Neuronal stem cell (in vitro differentiated cells): ENCODE data around the gene OR13C2.

Experiments
- DNase-seq: peaks from one replicate; pipeline ENCODE4 v3.0.0-alpha.2; 2013; ENCODE audit warnings: low spot score
- H2AFZ ChIP-seq: one replicate; pipeline ENCODE4 v1.6.1; 2013; ENCODE audit warnings: mild to moderate bottlenecking, low read length, inconsistent platforms
- H2AK5ac ChIP-seq: 2 replicates; pipeline ENCODE4 v1.6.1; 2013; ENCODE audit warnings: low read depth, mild to moderate bottlenecking, inconsistent platforms, low read length, moderate library complexity, mixed read lengths
- H2BK120ac ChIP-seq: 2 replicates; pipeline ENCODE4 v1.6.1; 2013; ENCODE audit warnings: low read depth, mild to moderate bottlenecking, inconsistent platforms, low read length, moderate library complexity, mixed read lengths
- H2BK12ac ChIP-seq: one replicate; pipeline ENCODE4 v1.6.1; 2013; ENCODE audit warnings: low read length, inconsistent platforms
- H2BK15ac ChIP-seq: 2 replicates; pipeline ENCODE4 v1.6.1; 2013; ENCODE audit warnings: mild to moderate bottlenecking, low read length, inconsistent platforms, mixed read lengths
- H2BK5ac ChIP-seq: one replicate; pipeline ENCODE4 v1.6.1; 2013; ENCODE audit warnings: inconsistent platforms, mild to moderate bottlenecking, low read length, moderate library complexity
- H3K14ac ChIP-seq: one replicate; pipeline ENCODE4 v1.6.1; 2013; ENCODE audit warnings: low read length, inconsistent platforms
- H3K18ac ChIP-seq: 2 replicates; pipeline ENCODE4 v1.6.1; 2013; ENCODE audit warnings: low read length, inconsistent platforms
- H3K23ac ChIP-seq: 2 replicates; pipeline ENCODE4 v1.6.1; 2013; ENCODE audit warnings: low read depth, mild to moderate bottlenecking, mixed read lengths, low read length, inconsistent platforms; ENCODE audit not compliant: poor library complexity
- H3K27ac ChIP-seq: replicated peaks from 3 replicates; pipeline ENCODE4 v1.5.1; 2013; ENCODE audit warnings: low read length, inconsistent platforms
- H3K27me3 ChIP-seq, 3 experiments: 2 replicates each; pipeline ENCODE4 v1.6.1; 2013; ENCODE audit warnings: low read length in 3 of 3, mild to moderate bottlenecking in 2 of 3, inconsistent platforms in 1 of 3, low read depth in 1 of 3, mixed read lengths in 1 of 3, moderate library complexity in 1 of 3; ENCODE audit not compliant: control insufficient read depth in 3 of 3, insufficient read depth in 3 of 3
- H3K36me3 ChIP-seq, 2 donors: replicated peaks in 1 of 2; 2 replicates each; pipeline ENCODE4 v1.6.1; 2013; ENCODE audit warnings: low read length in 2 of 2; ENCODE audit not compliant: control insufficient read depth in 2 of 2, insufficient read depth in 2 of 2
- H3K4ac ChIP-seq: 2 replicates; pipeline ENCODE4 v1.6.1; 2013; ENCODE audit warnings: inconsistent platforms, mild to moderate bottlenecking, low read length, moderate library complexity
- H3K4me1 ChIP-seq, 2 donors: 1 replicate in 1 of 2; 2 replicates in 1 of 2; pipeline ENCODE4 v1.6.1; 2013; ENCODE audit warnings: low read length in 2 of 2, low read depth in 1 of 2; ENCODE audit not compliant: control insufficient read depth in 2 of 2, insufficient read depth in 1 of 2
- H3K4me2 ChIP-seq: one replicate; pipeline ENCODE4 v1.6.1; 2013; ENCODE audit warnings: mild to moderate bottlenecking, low read length, inconsistent platforms; ENCODE audit not compliant: insufficient read depth, poor library complexity, severe bottlenecking
- H3K4me3 ChIP-seq, 2 donors: 2 replicates each; pipeline ENCODE4 v1.5.1; 2013; ENCODE audit warnings: low read length in 2 of 2, mild to moderate bottlenecking in 2 of 2, inconsistent platforms in 1 of 2, moderate library complexity in 1 of 2
- H3K79me1 ChIP-seq: one replicate; pipeline ENCODE4 v1.6.1; 2013; ENCODE audit warnings: low read depth, mild to moderate bottlenecking, inconsistent platforms, low read length, moderate library complexity
- H3K9ac ChIP-seq: one replicate; pipeline ENCODE4 v1.6.1; 2013; ENCODE audit warnings: mild to moderate bottlenecking, low read depth, low read length, inconsistent platforms; ENCODE audit not compliant: poor library complexity
- H3K9me3 ChIP-seq, 2 donors: replicated peaks in 1 of 2; 2 replicates each; pipeline versions ENCODE3 to v1.6.1; 2013; ENCODE audit warnings: low read length in 2 of 2, mild to moderate bottlenecking in 2 of 2, inconsistent platforms in 1 of 2, low read depth in 1 of 2, mixed read lengths in 1 of 2, moderate library complexity in 1 of 2; ENCODE audit not compliant: control insufficient read depth in 2 of 2, insufficient read depth in 1 of 2
- H4K8ac ChIP-seq: one replicate; pipeline ENCODE4 v1.6.1; 2013; ENCODE audit warnings: low read depth, mild to moderate bottlenecking, inconsistent platforms, low read length, moderate library complexity
- H4K91ac ChIP-seq: one replicate; pipeline ENCODE4 v1.6.1; 2013; ENCODE audit warnings: low read length, low read depth, mild to moderate bottlenecking, inconsistent platforms; ENCODE audit not compliant: poor library complexity
- WGBS, 2 donors: extraction: QIAGEN DNeasy Blood & Tissue Kit; methylation state at CpG; one replicate each; pipeline ENCODE4 v1.1.7; 2013; ENCODE audit warnings: missing lambda C conversion rate in 2 of 2, mixed read lengths in 1 of 2; ENCODE audit not compliant: insufficient read length in 2 of 2, insufficient replicate concordance in 1 of 2; ENCODE audit errors: extremely low coverage in 2 of 2; 5-methylcytosine and 5-hydroxymethylcytosine counted together

Gene OR13C2

GRCh38 chr9:104618104-104618503 is 12.7 kb upstream of the OR13C2 start, which contains the start of gene OR13C9:
Gene OR13C9 (minus strand): TSS chr9:104618204. CDS start chr9:104618204, 0 bp downstream.
- H2BK15ac ChIP-seq, result no peak within 1 kb of the TSS
- no peak within 1 kb of the TSS for H3K4me3 ChIP-seq
- no peaks in the 10 kb centered on the region for H3K9me3 ChIP-seq
- H3K9ac ChIP-seq, result no peak within 1 kb of the TSS
- H3K18ac ChIP-seq, result no peak within 1 kb of the TSS
- no peak within 1 kb of the TSS for H2AFZ ChIP-seq
- H4K91ac ChIP-seq, result no peak within 1 kb of the TSS
- H3K79me1 ChIP-seq, result no peaks in the 10 kb centered on the region
- H2BK5ac ChIP-seq, result no peak within 1 kb of the TSS
- no peak within 1 kb of the TSS for H3K27ac ChIP-seq
- H2AK5ac ChIP-seq, result no peak within 1 kb of the TSS
- no peak within 1 kb of the TSS for H3K4me2 ChIP-seq
- no peak within 1 kb of the TSS for H3K4ac ChIP-seq
- DNase-seq, result no peak
- no peak within 1 kb of the TSS for H2BK120ac ChIP-seq
- no peak within 1 kb of the TSS for H2BK12ac ChIP-seq
- no peaks in the 10 kb centered on the region for H3K36me3 ChIP-seq
- no peak within 1 kb of the TSS for H4K8ac ChIP-seq
- H3K14ac ChIP-seq, result no peak within 1 kb of the TSS
- WGBS, 2 donors, result 100% methylated on average over 1 of the region's 2 CpGs; no CpG with 5 or more reads in 1 of the 2 donors
- H3K23ac ChIP-seq, result no peak within 1 kb of the TSS
- H3K4me1 ChIP-seq, result no peaks in the 10 kb centered on the region
- H3K27me3 ChIP-seq, result no peaks in the 10 kb centered on the region

- no peak overlapping the region for H2BK120ac ChIP-seq
- H4K91ac ChIP-seq, result no peak overlapping the region
- DNase-seq, result no peak
- no peak overlapping the region for H2BK5ac ChIP-seq
- H3K36me3 ChIP-seq, result no peaks in the 10 kb centered on the region
- H2BK15ac ChIP-seq, result no peak overlapping the region
- H3K4ac ChIP-seq, result no peak overlapping the region
- no peaks in the 10 kb centered on the region for H3K27me3 ChIP-seq
- H3K9ac ChIP-seq, result no peak overlapping the region
- no peak overlapping the region for H2BK12ac ChIP-seq
- H3K9me3 ChIP-seq, result no peaks in the 10 kb centered on the region
- no peak overlapping the region for H3K4me2 ChIP-seq
- no peak overlapping the region for H3K18ac ChIP-seq
- no peaks in the 10 kb centered on the region for H3K79me1 ChIP-seq
- H3K4me3 ChIP-seq, result no peak overlapping the region
- no peak overlapping the region for H4K8ac ChIP-seq
- H3K14ac ChIP-seq, result no peak overlapping the region
- H3K4me1 ChIP-seq, result no peaks in the 10 kb centered on the region
- no peak overlapping the region for H3K27ac ChIP-seq
- no peak overlapping the region for H2AK5ac ChIP-seq
- H3K23ac ChIP-seq, result no peak overlapping the region
- H2AFZ ChIP-seq, result no peak overlapping the region
Measured at GRCh38 chr9:104617418-104617817, 12.0 kb upstream of the OR13C2 start.

GRCh38 chr9:104611213-104611612 is 5.8 kb upstream of the OR13C2 start:
- H2BK5ac ChIP-seq, result no peak overlapping the region
- H3K14ac ChIP-seq, result no peak overlapping the region
- H2BK12ac ChIP-seq, result no peak overlapping the region
- H2AFZ ChIP-seq, result no peak overlapping the region
- H3K79me1 ChIP-seq, result no peaks in the 10 kb centered on the region
- H3K4me3 ChIP-seq, result no peak overlapping the region
- H3K9ac ChIP-seq, result no peak overlapping the region
- no peaks in the 10 kb centered on the region for H3K36me3 ChIP-seq
- no peak overlapping the region for H2BK120ac ChIP-seq
- H3K27me3 ChIP-seq, result no peaks in the 10 kb centered on the region
- H4K91ac ChIP-seq, result no peak overlapping the region
- no peak overlapping the region for H3K18ac ChIP-seq
- no peak overlapping the region for H3K4ac ChIP-seq
- H3K4me2 ChIP-seq, result no peak overlapping the region
- H4K8ac ChIP-seq, result no peak overlapping the region
- no peak overlapping the region for H3K23ac ChIP-seq
- no CpG with 5 or more reads among the region's 2 CpGs for WGBS, 2 donors
- no peak overlapping the region for H3K27ac ChIP-seq
- DNase-seq, result no peak
- no peak overlapping the region for H2AK5ac ChIP-seq
- no peaks in the 10 kb centered on the region for H3K9me3 ChIP-seq
- H3K4me1 ChIP-seq, result no peaks in the 10 kb centered on the region
- H2BK15ac ChIP-seq, result no peak overlapping the region

- Histone ChIP-seq H3K4me2 (no peak overlapping the region), H3K14ac (no peak overlapping the region), H3K18ac (no peak overlapping the region), H3K27ac (no peak overlapping the region), H3K4ac (no peak overlapping the region), H2AK5ac (no peak overlapping the region), H2AFZ (no peak overlapping the region), H2BK5ac (no peak overlapping the region), H3K79me1 (no peaks in the 10 kb centered on the region), H2BK12ac (no peak overlapping the region), H3K27me3 (no peaks in the 10 kb centered on the region), H3K36me3 (no peaks in the 10 kb centered on the region), H4K91ac (no peak overlapping the region), H3K4me3 (no peak overlapping the region), H2BK120ac (no peak overlapping the region), H3K23ac (no peak overlapping the region), H3K9ac (no peak overlapping the region), H4K8ac (no peak overlapping the region), H3K4me1 (no peaks in the 10 kb centered on the region), H2BK15ac (no peak overlapping the region), H3K9me3 (no peaks in the 10 kb centered on the region)
- no peak for DNase-seq
- WGBS, 2 donors, result no CpG with 5 or more reads among the region's 1 CpG
Measured at GRCh38 chr9:104608336-104608735, 2.9 kb upstream of the OR13C2 start.
